Esophagus squamous epithelium (tissue), 4 donors: ENCODE measurements around the gene ZNF496.

Source experiments
- CTCF ChIP-seq, 6 experiments: fragments of 450-650 bp in 4 of 6; fragments of 200-600 bp in 2 of 6; sonication (generic) in 2 of 6; IDR thresholded peaks; one replicate each; pipeline ENCODE4 v1.5.1; 2016 to 2019; ENCODE audit warnings: antibody characterized with exemption in 6 of 6, mild to moderate bottlenecking in 4 of 6, moderate library complexity in 4 of 6
- POLR2A ChIP-seq, 4 donors: fragments of 450-650 bp; IDR thresholded peaks; one replicate each; pipeline ENCODE4 v1.6.1; 2017; ENCODE audit warnings: antibody characterized with exemption in 4 of 4, mild to moderate bottlenecking in 4 of 4, moderate library complexity in 3 of 4

GRCh38 chr1:247269133-247269532 lies 62.5 kb downstream of the ZNF496 start:
- no peak for TF ChIP-seq CTCF (IDR thresholded peaks at IDR 0.05)
- TF ChIP-seq POLR2A (IDR thresholded peaks at IDR 0.05): no peak
